Ascending aorta (tissue), 2 donors: ENCODE data around the gene ANKRD27. TPM values are rescaled to one million over a fixed set of nuclear protein-coding genes. Genes with fewer than 3 reads are reported as not detected.
A peak's percentile ranks its signal among the peaks of the same experiment; 100 is the strongest.
"Not testable (repeated sequence)": the region's sequence is repeated elsewhere in the genome, so short reads cannot be mapped to it uniquely, and the experiment has no call there.

Source experiments
- DNase-seq, 2 donors: peaks; one replicate each; pipeline ENCODE4 v3.0.0-alpha.2; 2019; ENCODE audit warnings: low spot score in 2 of 2
- H3K27ac ChIP-seq, 2 donors: fragments of 200-600 bp; sonication (generic); one replicate each; pipeline ENCODE4 v1.5.1; 2016 to 2017; ENCODE audit warnings: mild to moderate bottlenecking in 1 of 2
- H3K27me3 ChIP-seq: fragments of 200-600 bp; sonication (generic); one replicate; pipeline ENCODE4 v1.5.1; 2017
- H3K36me3 ChIP-seq, 2 donors: fragments of 200-600 bp; sonication (generic); one replicate each; pipeline ENCODE4 v1.5.1; 2016
- H3K4me1 ChIP-seq, 2 donors: fragments of 200-600 bp; sonication (generic); one replicate each; pipeline ENCODE4 v1.5.1; 2016 to 2017; ENCODE audit warnings: mild to moderate bottlenecking in 1 of 2
- H3K4me3 ChIP-seq, 2 donors: fragments of 200-600 bp; sonication (generic); one replicate each; pipeline ENCODE4 v1.5.1; 2016 to 2017; ENCODE audit warnings: mild to moderate bottlenecking in 1 of 2
- H3K9me3 ChIP-seq, 2 donors: fragments of 200-600 bp; sonication (generic); one replicate each; pipeline ENCODE4 v1.5.1; 2016
- CTCF ChIP-seq, 3 experiments: fragments of 200-600 bp in 2 of 3; fragments of 450-650 bp in 1 of 3; sonication (generic) in 2 of 3; IDR thresholded peaks; one replicate each; pipeline ENCODE4 v1.5.1; 2016 to 2019; ENCODE audit warnings: antibody characterized with exemption in 3 of 3, mild to moderate bottlenecking in 1 of 3, moderate library complexity in 1 of 3
- intact Hi-C: fragments of 100-400 bp; cut with DNase I; formaldehyde crosslinking; loops from one replicate; pipeline ENCODE4 v1.15.1; 2023
- total RNA-seq: library from RNA; depleted of rRNA; stranded (reverse); fragments of >200 nt; gene quantifications from one replicate; pipeline ENCODE4 v1.1.0, GENCODE V29; 2016

ANKRD27 gene
- total RNA-seq, 1 donor from 2014 or later: 17.3 TPM

GRCh38 chr19:32580901-32581704, 93.9 kb downstream of the ANKRD27 start, which contains the start of gene PDCD5:
TSS of gene PDCD5 (plus strand) at chr19:32581190. CDS start at chr19:32581262, 72 bp downstream.
- no peaks in the 10 kb centered on the region for H3K27me3 ChIP-seq
- H3K4me3 ChIP-seq: peak within 1 kb of the TSS; percentile 86 to 88
- no peaks in the 10 kb centered on the region for H3K9me3 ChIP-seq
- no peak for TF ChIP-seq CTCF (IDR thresholded peaks at IDR 0.05)
- H3K27ac ChIP-seq: peak within 1 kb of the TSS; percentile 76 to 81
- peak; percentile 86 to 98 for DNase-seq
- intact Hi-C loops: loop anchor here (1.0 to 10.0 kb wide), 7 partner anchors 94 to 1232 kb away; partner anchors contain the start of genes ANKRD27, CEBPG, DPY19L3 and NUDT19
- H3K4me1 ChIP-seq: peaks cover 0 to 5% of the 10 kb centered on the region in 2 donors
- peaks cover 16 to 17% of the 10 kb centered on the region in 2 donors for H3K36me3 ChIP-seq

GRCh38 chr19:32580353-32580900, 94.6 kb downstream of the ANKRD27 start:
- DNase-seq: peak in 1 of 2 donors; percentile 67
- Histone ChIP-seq H3K4me1 (peaks cover 0 to 5% of the 10 kb centered on the region in 2 donors), H3K9me3 (no peaks in the 10 kb centered on the region), H3K4me3 (peak overlapping the region; percentile 86 to 88), H3K27ac (peak overlapping the region in 1 of 2 donors; percentile 81), H3K27me3 (no peaks in the 10 kb centered on the region), H3K36me3 (peaks cover 10 to 11% of the 10 kb centered on the region in 2 donors)
- intact Hi-C loops: loop anchor here (2.0 to 10.0 kb wide), 5 partner anchors 112 to 1232 kb away; partner anchors contain the start of genes CEBPG, NUDT19 and TSHZ3
- TF ChIP-seq CTCF (IDR thresholded peaks at IDR 0.05): no peak

- intact Hi-C loops: no loop called here
- Histone ChIP-seq H3K9me3 (no peaks in the 10 kb centered on the region), H3K4me3 (no peak overlapping the region), H3K4me1 (peaks cover 0 to under 1% of the 10 kb centered on the region in 2 donors), H3K27me3 (no peaks in the 10 kb centered on the region), H3K36me3 (no peaks in the 10 kb centered on the region), H3K27ac (no peak overlapping the region)
- no peak for TF ChIP-seq CTCF (IDR thresholded peaks at IDR 0.05)
- no peak for DNase-seq
Observed at GRCh38 chr19:32576790-32577189, 98.2 kb downstream of the ANKRD27 start.

- H3K36me3 ChIP-seq: no peaks in the 10 kb centered on the region
- intact Hi-C loops: no loop called here
- no peak for DNase-seq
- no peak for TF ChIP-seq CTCF (IDR thresholded peaks at IDR 0.05)
- no peak overlapping the region for H3K27ac ChIP-seq
- no peaks in the 10 kb centered on the region for H3K4me1 ChIP-seq
- no peaks in the 10 kb centered on the region for H3K9me3 ChIP-seq
- H3K4me3 ChIP-seq: no peak overlapping the region
- no peaks in the 10 kb centered on the region for H3K27me3 ChIP-seq
Observed at GRCh38 chr19:32573492-32573794, 101.5 kb downstream of the ANKRD27 start.

GRCh38 chr19:32572700-32573491, 102.1 kb downstream of the ANKRD27 start:
- intact Hi-C loops, H3K27me3 ChIP-seq, H3K4me3 ChIP-seq, H3K4me1 ChIP-seq, H3K27ac ChIP-seq, H3K36me3 ChIP-seq, DNase-seq, H3K9me3 ChIP-seq: not testable (repeated sequence)

GRCh38 chr19:32571471-32572075, 103.4 kb downstream of the ANKRD27 start:
- H3K4me1 ChIP-seq, H3K27ac ChIP-seq, H3K4me3 ChIP-seq, intact Hi-C loops, H3K27me3 ChIP-seq, H3K9me3 ChIP-seq, DNase-seq, H3K36me3 ChIP-seq: not testable (repeated sequence)
